Measurements from ENCODE around the gene PTPRZ1.
A peak's percentile ranks its signal among the peaks of the same experiment; 100 is the strongest.

Gene PTPRZ1

GRCh38 chr7:121872831-121873288 is at the start of gene PTPRZ1:
PTPRZ1 (plus strand) TSS chr7:121873161; CDS start chr7:121873500, 339 bp downstream.
- no peak for TF ChIP-seq CTCF (IDR thresholded peaks at IDR 0.05; ENCODE audit: borderline replicate concordance, control extremely low read depth, extremely low read depth, insufficient read depth, missing control alignments)
- in situ Hi-C loops (cut with MboI; ENCODE audit: low sequenced_read_pairs, unreplicated experiment), result no loop called here
- peak; percentile 30 for DNase-seq (ENCODE audit: low spot score)

GRCh38 chr7:121824276-121824675 is 48.7 kb upstream of the PTPRZ1 start:
- no peak for TF ChIP-seq CTCF (IDR thresholded peaks at IDR 0.05; ENCODE audit: borderline replicate concordance, control extremely low read depth, extremely low read depth, insufficient read depth, missing control alignments)
- in situ Hi-C loops (cut with MboI; ENCODE audit: low sequenced_read_pairs, unreplicated experiment), result no loop called here
- no peak for DNase-seq (ENCODE audit: low spot score)

- no peak for DNase-seq (ENCODE audit: low spot score)
Measured at GRCh38 chr7:121831351-121831750, 41.6 kb upstream of the PTPRZ1 start.

GRCh38 chr7:121831801-121832200 is 41.2 kb upstream of the PTPRZ1 start:
- no peak for TF ChIP-seq CTCF (IDR thresholded peaks at IDR 0.05; ENCODE audit: borderline replicate concordance, control extremely low read depth, extremely low read depth, insufficient read depth, missing control alignments)
- in situ Hi-C loops (cut with MboI; ENCODE audit: low sequenced_read_pairs, unreplicated experiment), result no loop called here
- DNase-seq (ENCODE audit: low spot score), result no peak

More at GRCh38 chr7:121831351-121831750, 41.6 kb upstream of the PTPRZ1 start:
- TF ChIP-seq CTCF (IDR thresholded peaks at IDR 0.05; ENCODE audit: borderline replicate concordance, control extremely low read depth, extremely low read depth, insufficient read depth, missing control alignments), result no peak
- in situ Hi-C loops (cut with MboI; ENCODE audit: low sequenced_read_pairs, unreplicated experiment), result no loop called here

- in situ Hi-C loops (cut with MboI; ENCODE audit: low sequenced_read_pairs, unreplicated experiment), result no loop called here
- TF ChIP-seq CTCF (IDR thresholded peaks at IDR 0.05; ENCODE audit: borderline replicate concordance, control extremely low read depth, extremely low read depth, insufficient read depth, missing control alignments), result no peak
- DNase-seq (ENCODE audit: low spot score), result no peak
Measured at GRCh38 chr7:121832347-121832746, 40.6 kb upstream of the PTPRZ1 start.

- TF ChIP-seq CTCF (IDR thresholded peaks at IDR 0.05; ENCODE audit: borderline replicate concordance, control extremely low read depth, extremely low read depth, insufficient read depth, missing control alignments), result no peak
- no peak for DNase-seq (ENCODE audit: low spot score)
- in situ Hi-C loops (cut with MboI; ENCODE audit: low sequenced_read_pairs, unreplicated experiment), result no loop called here
Measured at GRCh38 chr7:121833991-121834390, 39.0 kb upstream of the PTPRZ1 start.

GRCh38 chr7:121837462-121837861 is 35.5 kb upstream of the PTPRZ1 start:
- TF ChIP-seq CTCF (IDR thresholded peaks at IDR 0.05; ENCODE audit: borderline replicate concordance, control extremely low read depth, extremely low read depth, insufficient read depth, missing control alignments), result no peak
- in situ Hi-C loops (cut with MboI; ENCODE audit: low sequenced_read_pairs, unreplicated experiment), result no loop called here
- no peak for DNase-seq (ENCODE audit: low spot score)

All from GM13976 (cell line).